Mesendoderm (in vitro differentiated cells): ENCODE measurements around the gene JAGN1.

Experiments
- DNase-seq: peaks from one replicate; pipeline ENCODE4 v3.0.0; 2013
- H2AK5ac ChIP-seq: 2 replicates; pipeline ENCODE4 v1.6.1; 2013; ENCODE audit warnings: low read length, inconsistent platforms
- H2BK120ac ChIP-seq: 2 replicates; pipeline ENCODE4 v1.6.1; 2013; ENCODE audit warnings: low read depth, mild to moderate bottlenecking, low read length, moderate library complexity, mixed read lengths
- H2BK15ac ChIP-seq: replicated peaks from 2 replicates; pipeline ENCODE4 v1.6.1; 2013; ENCODE audit warnings: low read depth, mild to moderate bottlenecking, moderate library complexity
- H2BK5ac ChIP-seq: 2 replicates; pipeline ENCODE4 v1.6.1; 2013; ENCODE audit warnings: low read length, inconsistent platforms
- H3K18ac ChIP-seq: 2 replicates; pipeline ENCODE4 v1.6.1; 2013; ENCODE audit warnings: mild to moderate bottlenecking, low read length, mixed read lengths
- H3K23ac ChIP-seq: one replicate; pipeline ENCODE4 v1.6.1; 2013; ENCODE audit warnings: low read length
- H3K27ac ChIP-seq: 2 replicates; pipeline ENCODE4 v1.5.1; 2013; ENCODE audit warnings: low read depth, mild to moderate bottlenecking, inconsistent platforms, low read length, moderate library complexity
- H3K27me3 ChIP-seq: 2 replicates; pipeline ENCODE4 v1.6.1; 2013; ENCODE audit warnings: low read length, control low read depth, mild to moderate bottlenecking, inconsistent platforms; ENCODE audit not compliant: insufficient read depth, poor library complexity
- H3K36me3 ChIP-seq: 2 replicates; pipeline ENCODE4 v1.6.1; 2013; ENCODE audit warnings: low read length, inconsistent platforms; ENCODE audit not compliant: control insufficient read depth, insufficient read depth
- H3K4ac ChIP-seq: one replicate; pipeline ENCODE4 v1.6.1; 2013; ENCODE audit warnings: low read depth, mild to moderate bottlenecking, low read length, moderate library complexity
- H3K4me1 ChIP-seq: 2 replicates; pipeline ENCODE4 v1.6.1; 2013; ENCODE audit warnings: low read depth, low read length, inconsistent platforms; ENCODE audit not compliant: control insufficient read depth
- H3K4me2 ChIP-seq: 2 replicates; pipeline ENCODE4 v1.6.1; 2013; ENCODE audit warnings: low read length
- H3K4me3 ChIP-seq: 2 replicates; pipeline ENCODE4 v1.5.1; 2013; ENCODE audit warnings: mild to moderate bottlenecking, low read length
- H3K56ac ChIP-seq: one replicate; pipeline ENCODE4 v1.6.1; 2013; ENCODE audit warnings: low read length
- H3K79me1 ChIP-seq: 2 replicates; pipeline ENCODE4 v1.6.1; 2013; ENCODE audit warnings: low read length, inconsistent platforms
- H3K79me2 ChIP-seq: 2 replicates; pipeline ENCODE4 v1.6.1; 2013; ENCODE audit warnings: mild to moderate bottlenecking, low read length; ENCODE audit not compliant: control insufficient read depth, insufficient read depth
- H3K9ac ChIP-seq: 2 replicates; pipeline ENCODE4 v1.6.1; 2013; ENCODE audit warnings: low read length, inconsistent platforms
- H4K5ac ChIP-seq: one replicate; pipeline ENCODE4 v1.6.1; 2013; ENCODE audit warnings: low read length
- H4K8ac ChIP-seq: one replicate; pipeline ENCODE4 v1.6.1; 2013; ENCODE audit warnings: low read depth, mild to moderate bottlenecking, control low read depth, low read length, moderate library complexity
- WGBS: extraction: QIAGEN DNeasy Blood & Tissue Kit; methylation state at CpG from one replicate; pipeline ENCODE4 v1.1.7; 2013; ENCODE audit warnings: low lambda C conversion rate, missing lambda C conversion rate; ENCODE audit not compliant: insufficient coverage; ENCODE audit errors: extremely low coverage; 5-methylcytosine and 5-hydroxymethylcytosine counted together

Gene JAGN1

DNA sequence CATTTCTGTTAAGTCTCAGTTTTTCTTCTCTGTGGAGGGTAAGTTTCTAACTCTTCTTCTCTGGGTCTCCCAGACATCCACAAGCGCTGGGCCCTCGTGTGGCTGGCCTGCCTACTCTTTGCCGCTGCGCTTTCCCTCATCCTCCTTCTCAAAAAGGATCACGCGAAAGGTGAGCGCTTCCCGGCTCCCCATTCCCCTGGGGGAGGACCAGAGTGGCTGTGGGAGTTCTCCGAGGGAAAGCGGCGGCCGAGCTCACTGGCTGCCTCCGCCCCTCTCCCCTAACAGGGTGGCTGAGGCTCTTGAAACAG is 42.1 kb downstream of the JAGN1 start:
- no peak for DNase-seq
- Histone ChIP-seq H3K18ac (no peak overlapping the region), H4K8ac (no peak overlapping the region), H4K5ac (no peak overlapping the region), H3K79me1 (no peaks in the 10 kb centered on the region), H3K9ac (peak overlapping the region; percentile 79), H3K4ac (no peak overlapping the region), H3K23ac (no peak overlapping the region), H2BK5ac (no peak overlapping the region), H3K4me1 (peaks cover 3% of the 10 kb centered on the region), H3K56ac (peak overlapping the region; percentile 93), H2BK120ac (no peak overlapping the region), H2BK15ac (no peak overlapping the region), H2AK5ac (no peak overlapping the region), H3K4me2 (peak overlapping the region; percentile 98), H3K79me2 (no peaks in the 10 kb centered on the region), H3K27me3 (no peaks in the 10 kb centered on the region), H3K27ac (no peak overlapping the region), H3K4me3 (peak overlapping the region; percentile 13), H3K36me3 (no peaks in the 10 kb centered on the region)
- no CpG with 5 or more reads among the region's 13 CpGs for WGBS

DNA sequence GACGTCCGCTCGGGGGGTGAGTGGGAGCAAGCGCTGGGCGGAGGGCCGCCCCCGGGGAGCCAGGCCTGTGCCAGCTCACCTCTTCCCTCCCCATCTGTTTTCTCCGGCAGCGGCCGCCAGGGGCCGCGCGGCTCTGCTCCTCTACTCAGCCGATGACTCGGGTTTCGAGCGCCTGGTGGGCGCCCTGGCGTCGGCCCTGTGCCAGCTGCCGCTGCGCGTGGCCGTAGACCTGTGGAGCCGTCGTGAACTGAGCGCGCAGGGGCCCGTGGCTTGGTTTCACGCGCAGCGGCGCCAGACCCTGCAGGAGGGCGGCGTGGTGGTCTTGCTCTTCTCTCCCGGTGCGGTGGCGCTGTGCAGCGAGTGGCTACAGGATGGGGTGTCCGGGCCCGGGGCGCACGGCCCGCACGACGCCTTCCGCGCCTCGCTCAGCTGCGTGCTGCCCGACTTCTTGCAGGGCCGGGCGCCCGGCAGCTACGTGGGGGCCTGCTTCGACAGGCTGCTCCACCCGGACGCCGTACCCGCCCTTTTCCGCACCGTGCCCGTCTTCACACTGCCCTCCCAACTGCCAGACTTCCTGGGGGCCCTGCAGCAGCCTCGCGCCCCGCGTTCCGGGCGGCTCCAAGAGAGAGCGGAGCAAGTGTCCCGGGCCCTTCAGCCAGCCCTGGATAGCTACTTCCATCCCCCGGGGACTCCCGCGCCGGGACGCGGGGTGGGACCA is 42.6 kb downstream of the JAGN1 start:
- Histone ChIP-seq H3K27ac (peak overlapping the region; percentile 42), H3K4me1 (peaks cover 3% of the 10 kb centered on the region)
- WGBS = no CpG with 5 or more reads among the region's 77 CpGs

DNA sequence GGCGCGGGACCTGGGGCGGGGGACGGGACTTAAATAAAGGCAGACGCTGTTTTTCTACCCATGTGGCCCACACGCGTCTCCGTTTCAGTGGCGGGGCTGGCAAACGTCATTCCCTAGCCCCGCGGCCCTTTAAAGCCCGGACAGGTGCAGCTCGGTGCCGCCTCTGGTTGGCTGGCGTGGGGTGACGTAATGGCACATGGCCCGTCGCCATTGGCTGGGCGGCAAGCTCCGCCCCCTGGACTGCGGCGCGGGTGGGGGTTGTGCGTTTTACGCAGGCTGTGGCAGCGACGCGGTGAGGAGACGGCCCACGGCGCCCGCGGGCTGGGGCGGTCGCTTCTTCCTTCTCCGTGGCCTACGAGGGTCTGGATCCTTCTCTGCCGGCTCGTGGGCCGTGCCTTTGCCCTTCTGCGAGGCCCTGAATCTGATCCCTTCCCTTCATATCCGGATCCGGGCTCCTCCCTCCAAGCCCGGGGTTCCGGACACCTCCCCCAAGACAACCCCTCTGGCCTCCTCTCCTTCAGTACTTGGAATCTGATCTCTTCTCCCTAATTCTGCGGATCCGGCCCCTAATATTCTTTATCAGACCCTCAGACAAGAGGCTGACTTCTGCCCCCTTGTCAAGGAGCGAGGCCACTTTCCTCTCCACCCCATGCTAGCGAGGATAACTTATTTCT is 43.3 kb downstream of the JAGN1 start, which contains the start of gene CRELD1:
TSS of gene CRELD1 (plus strand) at position 274 of the 674 bp plus-strand sequence. CDS start 605 bp downstream, outside the sequence.
- DNase-seq = peak; percentile 95
- H2BK120ac ChIP-seq = no peak within 1 kb of the TSS
- peak within 1 kb of the TSS; percentile 76 for H3K27ac ChIP-seq
- H3K4me2 ChIP-seq = peak within 1 kb of the TSS; percentile 98
- no peaks in the 10 kb centered on the region for H3K27me3 ChIP-seq
- peak within 1 kb of the TSS; percentile 83 for H3K9ac ChIP-seq
- no peaks in the 10 kb centered on the region for H3K79me2 ChIP-seq
- peak within 1 kb of the TSS; percentile 57 for H3K4ac ChIP-seq
- H4K8ac ChIP-seq = peak within 1 kb of the TSS; percentile 82
- H3K56ac ChIP-seq = peak within 1 kb of the TSS; percentile 93
- no peak within 1 kb of the TSS for H2BK5ac ChIP-seq
- peak within 1 kb of the TSS; percentile 98 for H3K23ac ChIP-seq
- H3K4me1 ChIP-seq = peaks cover 3% of the 10 kb centered on the region
- no CpG with 5 or more reads among the region's 50 CpGs for WGBS
- H4K5ac ChIP-seq = no peak within 1 kb of the TSS
- H2BK15ac ChIP-seq = no peak within 1 kb of the TSS
- no peak within 1 kb of the TSS for H2AK5ac ChIP-seq
- peak within 1 kb of the TSS; percentile 83 for H3K4me3 ChIP-seq
- no peaks in the 10 kb centered on the region for H3K36me3 ChIP-seq
- H3K18ac ChIP-seq = peak within 1 kb of the TSS; percentile 89
- no peaks in the 10 kb centered on the region for H3K79me1 ChIP-seq

More for the DNA sequence above, 42.6 kb downstream of the JAGN1 start:
- Histone ChIP-seq H3K4me2 (peak overlapping the region; percentile 98), H3K79me2 (no peaks in the 10 kb centered on the region), H3K9ac (peak overlapping the region; percentile 79), H3K79me1 (no peaks in the 10 kb centered on the region), H2BK15ac (no peak overlapping the region), H2BK120ac (no peak overlapping the region), H3K56ac (peak overlapping the region; percentile 93), H4K5ac (no peak overlapping the region), H3K4ac (no peak overlapping the region), H3K36me3 (no peaks in the 10 kb centered on the region), H3K27me3 (no peaks in the 10 kb centered on the region), H3K23ac (peak overlapping the region; percentile 98), H2AK5ac (no peak overlapping the region), H3K4me3 (peak overlapping the region; percentile 48), H3K18ac (peak overlapping the region; percentile 79), H2BK5ac (no peak overlapping the region), H4K8ac (no peak overlapping the region)
- DNase-seq = peak; percentile 90

DNA sequence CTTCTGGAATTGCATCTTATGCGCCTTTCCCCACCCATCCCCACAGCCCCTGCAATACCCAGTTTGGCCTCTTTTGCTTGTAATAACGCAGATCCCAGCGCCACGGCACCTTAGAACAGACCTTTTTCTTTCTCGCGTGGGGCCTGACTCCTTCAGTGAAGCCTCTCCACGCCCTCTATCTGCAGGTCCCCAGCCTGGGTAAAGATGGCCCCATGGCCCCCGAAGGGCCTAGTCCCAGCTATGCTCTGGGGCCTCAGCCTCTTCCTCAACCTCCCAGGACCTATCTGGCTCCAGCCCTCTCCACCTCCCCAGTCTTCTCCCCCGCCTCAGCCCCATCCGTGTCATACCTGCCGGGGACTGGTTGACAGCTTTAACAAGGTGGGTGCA is 43.8 kb downstream of the JAGN1 start:
- Histone ChIP-seq H3K36me3 (no peaks in the 10 kb centered on the region), H2AK5ac (no peak overlapping the region), H3K56ac (peak overlapping the region; percentile 92), H2BK15ac (no peak overlapping the region), H4K5ac (no peak overlapping the region), H3K4ac (peak overlapping the region; percentile 57), H3K4me1 (peaks cover 3% of the 10 kb centered on the region), H3K79me1 (no peaks in the 10 kb centered on the region), H2BK5ac (no peak overlapping the region), H3K4me3 (peak overlapping the region; percentile 83), H3K9ac (peak overlapping the region; percentile 83), H3K79me2 (no peaks in the 10 kb centered on the region), H3K18ac (peak overlapping the region; percentile 89), H3K23ac (no peak overlapping the region), H2BK120ac (no peak overlapping the region), H3K4me2 (peak overlapping the region; percentile 94), H3K27ac (no peak overlapping the region), H4K8ac (peak overlapping the region; percentile 82), H3K27me3 (no peaks in the 10 kb centered on the region)
- WGBS = no CpG with 5 or more reads among the region's 11 CpGs
- DNase-seq = no peak

DNA sequence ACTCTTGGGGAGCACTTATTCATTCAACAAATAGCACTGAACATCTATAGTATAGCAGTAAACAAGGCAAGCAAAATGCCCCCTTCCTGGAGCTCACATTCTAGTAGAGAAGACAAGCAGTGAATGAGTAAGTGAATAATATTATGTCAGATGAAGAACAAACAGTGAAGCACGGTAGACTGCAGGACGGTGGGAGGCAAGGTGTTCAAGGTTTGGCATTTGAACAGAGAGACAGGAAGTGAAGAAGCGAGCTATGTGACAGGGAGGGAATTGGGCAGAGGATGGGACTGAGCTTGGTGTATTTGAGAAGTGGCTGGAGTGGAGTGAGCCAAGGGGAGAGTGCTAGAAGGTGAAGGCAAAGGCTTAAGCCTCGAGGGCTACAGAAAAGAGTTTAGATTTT is 44.6 kb downstream of the JAGN1 start:
- no peak overlapping the region for H4K8ac ChIP-seq
- H2BK5ac ChIP-seq = no peak overlapping the region
- no peak for DNase-seq
- no peak overlapping the region for H4K5ac ChIP-seq
- peaks cover 3% of the 10 kb centered on the region for H3K4me1 ChIP-seq
- H3K23ac ChIP-seq = no peak overlapping the region
- no peak overlapping the region for H2AK5ac ChIP-seq
- no peak overlapping the region for H3K27ac ChIP-seq
- no peak overlapping the region for H3K18ac ChIP-seq
- no peaks in the 10 kb centered on the region for H3K79me2 ChIP-seq
- H2BK15ac ChIP-seq = no peak overlapping the region
- no CpG with 5 or more reads among the region's 4 CpGs for WGBS
- H3K4ac ChIP-seq = no peak overlapping the region
- no peak overlapping the region for H2BK120ac ChIP-seq
- no peaks in the 10 kb centered on the region for H3K79me1 ChIP-seq
- no peak overlapping the region for H3K56ac ChIP-seq
- no peak overlapping the region for H3K9ac ChIP-seq
- H3K4me2 ChIP-seq = no peak overlapping the region
- H3K27me3 ChIP-seq = no peaks in the 10 kb centered on the region
- H3K4me3 ChIP-seq = no peak overlapping the region
- H3K36me3 ChIP-seq = no peaks in the 10 kb centered on the region
